ENCODE measurements around the gene CNFN. TPM values are rescaled to one million over a fixed set of nuclear protein-coding genes. Genes with fewer than 3 reads are reported as not detected.

CNFN gene
- total RNA-seq, 4 donors from 2014 or later = 530 to 1,759 (median 921) TPM

DNA sequence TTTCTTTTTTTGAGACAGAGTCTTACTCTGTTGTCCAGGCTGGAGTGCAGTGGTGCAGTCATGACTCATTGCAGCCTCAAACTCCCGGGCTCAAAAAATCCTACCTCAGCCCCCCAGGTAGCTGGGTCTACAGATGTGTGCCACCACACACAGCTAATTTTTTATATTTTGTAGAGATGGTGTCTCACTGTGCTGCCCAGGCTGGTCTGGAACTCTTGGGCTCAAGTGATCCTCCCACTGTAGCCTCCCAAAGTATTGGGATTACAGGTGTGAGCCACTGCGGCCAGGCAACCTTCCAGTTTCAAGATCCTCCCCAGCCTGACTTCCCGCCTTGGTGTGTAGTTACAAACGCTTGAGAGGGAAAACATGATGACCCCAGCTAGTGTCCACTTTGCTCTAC, 22.2 kb downstream of the CNFN start:
- H3K36me3 ChIP-seq = peaks cover 0 to 45% (median 0%) of the 10 kb centered on the region in 3 donors
- no peak for TF ChIP-seq POLR2A (IDR thresholded peaks at IDR 0.05)
- TF ChIP-seq, protein P1, sequence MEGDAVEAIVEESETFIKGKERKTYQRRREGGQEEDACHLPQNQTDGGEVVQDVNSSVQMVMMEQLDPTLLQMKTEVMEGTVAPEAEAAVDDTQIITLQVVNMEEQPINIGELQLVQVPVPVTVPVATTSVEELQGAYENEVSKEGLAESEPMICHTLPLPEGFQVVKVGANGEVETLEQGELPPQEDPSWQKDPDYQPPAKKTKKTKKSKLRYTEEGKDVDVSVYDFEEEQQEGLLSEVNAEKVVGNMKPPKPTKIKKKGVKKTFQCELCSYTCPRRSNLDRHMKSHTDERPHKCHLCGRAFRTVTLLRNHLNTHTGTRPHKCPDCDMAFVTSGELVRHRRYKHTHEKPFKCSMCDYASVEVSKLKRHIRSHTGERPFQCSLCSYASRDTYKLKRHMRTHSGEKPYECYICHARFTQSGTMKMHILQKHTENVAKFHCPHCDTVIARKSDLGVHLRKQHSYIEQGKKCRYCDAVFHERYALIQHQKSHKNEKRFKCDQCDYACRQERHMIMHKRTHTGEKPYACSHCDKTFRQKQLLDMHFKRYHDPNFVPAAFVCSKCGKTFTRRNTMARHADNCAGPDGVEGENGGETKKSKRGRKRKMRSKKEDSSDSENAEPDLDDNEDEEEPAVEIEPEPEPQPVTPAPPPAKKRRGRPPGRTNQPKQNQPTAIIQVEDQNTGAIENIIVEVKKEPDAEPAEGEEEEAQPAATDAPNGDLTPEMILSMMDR (IDR thresholded peaks at IDR 0.05) = no peak
- H3K4me1 ChIP-seq = peaks cover 0 to 9% (median 0%) of the 10 kb centered on the region in 3 donors
- no peak overlapping the region for H3K4me3 ChIP-seq
- WGBS, 2 donors = 33 to 59% methylated on average over 1 to 2 of the region's 4 CpGs
- no peaks in the 10 kb centered on the region for H3K27me3 ChIP-seq
- H3K9me3 ChIP-seq = no peaks in the 10 kb centered on the region
- no peak overlapping the region for H3K27ac ChIP-seq
- no peak for DNase-seq
- intact Hi-C loops (cut with DNase I) = no loop called here

DNA sequence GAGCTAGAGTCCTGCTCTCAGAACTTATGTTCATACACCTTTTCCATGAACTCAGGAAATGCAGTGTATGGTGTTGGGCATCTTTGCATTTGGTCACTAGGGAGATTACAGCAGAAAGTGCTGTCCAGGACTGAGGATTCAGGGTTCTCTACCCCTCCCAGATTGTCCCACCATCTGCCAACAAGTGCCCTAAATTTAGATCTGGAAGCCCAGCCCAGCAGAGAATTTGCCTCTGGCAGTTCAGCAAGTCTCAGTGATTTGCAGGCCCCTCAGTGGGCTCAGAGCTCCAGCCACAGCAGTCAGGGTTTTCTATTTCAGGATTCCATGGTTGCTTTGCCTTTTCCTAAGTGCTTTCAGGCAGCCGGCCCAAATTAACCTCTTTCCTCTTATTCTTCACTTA, 23.4 kb downstream of the CNFN start:
- no peak overlapping the region for H3K4me3 ChIP-seq
- no peak for TF ChIP-seq POLR2A (IDR thresholded peaks at IDR 0.05)
- TF ChIP-seq, protein P1 (IDR thresholded peaks at IDR 0.05) = no peak
- no peaks in the 10 kb centered on the region for H3K9me3 ChIP-seq
- H3K27ac ChIP-seq = no peak overlapping the region
- no peak for DNase-seq
- intact Hi-C loops (cut with DNase I) = no loop called here
- H3K4me1 ChIP-seq = peaks cover 0 to 9% (median 0%) of the 10 kb centered on the region in 3 donors
- 64 to 100% methylated on average over 1 of the region's 1 CpG for WGBS, 2 donors
- peaks cover 0 to 47% (median 0%) of the 10 kb centered on the region in 3 donors for H3K36me3 ChIP-seq
- H3K27me3 ChIP-seq = no peaks in the 10 kb centered on the region

DNA sequence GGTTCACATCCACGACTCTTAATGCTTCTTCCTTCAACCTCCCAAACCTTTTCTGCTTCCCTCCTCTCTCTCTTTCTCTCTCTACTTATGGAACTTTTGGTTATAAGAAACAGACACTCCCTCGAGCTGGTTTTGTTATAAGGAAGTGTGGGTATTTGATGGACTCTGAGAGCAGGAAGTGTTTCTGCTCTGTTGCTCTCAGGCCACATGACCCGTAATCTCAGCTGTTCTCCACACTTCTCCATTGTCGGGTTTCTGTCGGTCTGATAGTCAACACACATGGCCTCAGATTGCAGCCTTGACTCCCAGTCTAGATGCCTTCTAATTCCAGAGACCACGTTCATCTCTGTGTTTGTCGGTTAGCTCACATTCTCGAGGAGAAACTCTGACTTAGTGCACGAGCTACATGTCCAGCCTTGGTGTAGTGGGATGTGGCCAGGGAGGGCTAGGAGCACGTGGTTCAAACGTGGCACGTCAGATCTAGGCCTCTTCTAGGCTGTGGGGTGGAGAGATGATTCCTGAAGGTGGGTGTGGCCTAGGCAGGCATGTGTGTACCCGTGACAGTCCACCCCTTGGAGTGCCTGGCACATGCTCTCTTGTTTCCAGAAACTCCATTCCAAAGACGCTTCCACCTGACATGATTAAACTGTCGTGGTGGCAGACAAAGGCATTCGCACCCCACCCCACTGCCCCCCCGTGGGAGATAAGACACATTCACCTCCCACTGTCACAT, 26.3 kb downstream of the CNFN start:
- Histone ChIP-seq H3K36me3 (peaks cover 0 to 58% (median 5%) of the 10 kb centered on the region in 3 donors), H3K4me1 (peaks cover 0 to 9% (median 0%) of the 10 kb centered on the region in 3 donors), H3K27ac (peak overlapping the region in 1 of 4 donors; percentile 36), H3K27me3 (no peaks in the 10 kb centered on the region), H3K4me3 (no peak overlapping the region), H3K9me3 (no peaks in the 10 kb centered on the region)
- intact Hi-C loops (cut with DNase I) = no loop called here
- WGBS, 2 donors = 80 to 86% methylated on average over 8 to 14 of the region's 17 CpGs
- TF ChIP-seq POLR2A (IDR thresholded peaks at IDR 0.05) = no peak
- TF ChIP-seq, protein P1 (IDR thresholded peaks at IDR 0.05) = no peak
- DNase-seq = no peak

DNA sequence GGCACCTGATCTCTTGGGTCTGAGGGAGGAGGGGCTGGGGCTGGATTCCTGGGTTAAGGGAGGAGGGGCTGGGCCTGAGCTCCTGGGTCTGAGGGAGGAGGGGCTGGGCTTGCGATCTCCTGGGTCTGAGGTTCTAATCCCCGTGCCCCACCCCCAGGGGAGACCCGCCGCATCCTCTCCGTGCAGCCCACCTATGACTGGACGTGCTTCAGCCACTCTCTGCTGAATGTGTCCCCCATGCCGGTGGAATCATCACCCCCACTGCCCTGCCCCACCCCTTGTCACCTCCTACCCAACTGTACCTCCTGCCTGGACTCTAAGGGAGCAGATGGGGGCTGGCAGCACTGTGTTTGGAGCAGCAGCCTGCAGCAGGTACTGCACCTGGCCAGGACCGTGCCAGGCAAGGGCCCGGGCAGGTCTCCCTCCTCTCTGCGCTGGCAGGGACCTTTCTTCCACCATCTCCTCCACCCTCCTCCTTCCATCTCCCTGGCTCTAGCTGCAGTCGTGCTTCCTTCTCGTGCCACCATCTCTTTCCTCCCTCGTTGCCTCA, 27.1 kb downstream of the CNFN start:
- Histone ChIP-seq H3K27ac (no peak overlapping the region), H3K27me3 (no peaks in the 10 kb centered on the region), H3K4me3 (no peak overlapping the region), H3K36me3 (peaks cover 0 to 66% (median 5%) of the 10 kb centered on the region in 3 donors), H3K9me3 (no peaks in the 10 kb centered on the region), H3K4me1 (peaks cover 0 to 9% (median 0%) of the 10 kb centered on the region in 3 donors)
- intact Hi-C loops (cut with DNase I) = no loop called here
- 90 to 94% methylated on average over 6 of the region's 13 CpGs for WGBS, 2 donors
- TF ChIP-seq, protein P1 (IDR thresholded peaks at IDR 0.05) = no peak
- no peak for TF ChIP-seq POLR2A (IDR thresholded peaks at IDR 0.05)
- DNase-seq = no peak

DNA sequence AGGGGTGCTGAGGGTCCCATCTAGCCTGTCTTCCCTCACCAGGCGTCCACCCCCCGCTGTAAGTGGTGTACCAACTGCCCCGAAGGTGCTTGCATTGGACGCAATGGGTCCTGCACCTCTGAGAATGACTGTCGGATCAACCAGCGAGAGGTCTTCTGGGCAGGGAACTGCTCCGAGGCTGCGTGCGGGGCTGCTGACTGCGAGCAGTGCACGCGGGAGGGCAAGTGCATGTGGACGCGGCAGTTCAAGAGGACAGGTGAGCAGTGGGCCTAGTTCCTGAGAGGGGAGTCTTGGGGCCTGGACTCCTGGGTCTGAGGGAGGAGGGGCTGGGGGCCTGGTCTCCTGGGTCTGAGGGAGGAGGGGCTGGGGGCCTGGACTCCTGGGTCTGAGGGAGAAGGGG, 27.8 kb downstream of the CNFN start:
- no peak for TF ChIP-seq POLR2A (IDR thresholded peaks at IDR 0.05)
- TF ChIP-seq, protein P1 (IDR thresholded peaks at IDR 0.05) = no peak
- H3K36me3 ChIP-seq = peaks cover 0 to 73% (median 5%) of the 10 kb centered on the region in 3 donors

More for the DNA sequence above, 27.8 kb downstream of the CNFN start:
- Histone ChIP-seq H3K27ac (no peak overlapping the region), H3K27me3 (no peaks in the 10 kb centered on the region), H3K4me1 (peaks cover 0 to 9% (median 0%) of the 10 kb centered on the region in 3 donors), H3K4me3 (no peak overlapping the region), H3K9me3 (no peaks in the 10 kb centered on the region)
- intact Hi-C loops (cut with DNase I) = no loop called here
- WGBS, 2 donors = 85 to 100% methylated on average over 2 to 4 of the region's 14 CpGs
- no peak for DNase-seq
